ENCODE data around the gene ADCY3.

DNA sequence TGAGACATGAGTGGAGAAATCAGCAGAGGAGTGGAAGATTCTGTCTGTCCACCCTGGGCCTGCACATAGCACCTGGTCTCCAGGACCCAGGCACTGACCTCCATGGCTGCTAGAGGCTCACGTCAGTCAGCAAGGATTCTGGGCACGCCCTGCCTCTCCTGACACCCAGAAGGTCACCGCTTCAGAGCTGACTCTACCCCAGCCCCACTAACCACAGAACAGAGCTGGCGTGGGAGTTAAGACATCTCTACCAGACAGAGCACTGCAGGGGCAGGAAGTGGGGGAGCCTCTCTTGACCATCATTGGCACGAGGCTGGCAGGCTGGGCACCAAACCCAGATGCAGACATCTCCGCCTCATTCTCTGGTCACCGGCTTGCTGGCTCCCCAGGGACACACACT, 3.0 kb downstream of the ADCY3 start:
- TF ChIP-seq, protein P1, sequence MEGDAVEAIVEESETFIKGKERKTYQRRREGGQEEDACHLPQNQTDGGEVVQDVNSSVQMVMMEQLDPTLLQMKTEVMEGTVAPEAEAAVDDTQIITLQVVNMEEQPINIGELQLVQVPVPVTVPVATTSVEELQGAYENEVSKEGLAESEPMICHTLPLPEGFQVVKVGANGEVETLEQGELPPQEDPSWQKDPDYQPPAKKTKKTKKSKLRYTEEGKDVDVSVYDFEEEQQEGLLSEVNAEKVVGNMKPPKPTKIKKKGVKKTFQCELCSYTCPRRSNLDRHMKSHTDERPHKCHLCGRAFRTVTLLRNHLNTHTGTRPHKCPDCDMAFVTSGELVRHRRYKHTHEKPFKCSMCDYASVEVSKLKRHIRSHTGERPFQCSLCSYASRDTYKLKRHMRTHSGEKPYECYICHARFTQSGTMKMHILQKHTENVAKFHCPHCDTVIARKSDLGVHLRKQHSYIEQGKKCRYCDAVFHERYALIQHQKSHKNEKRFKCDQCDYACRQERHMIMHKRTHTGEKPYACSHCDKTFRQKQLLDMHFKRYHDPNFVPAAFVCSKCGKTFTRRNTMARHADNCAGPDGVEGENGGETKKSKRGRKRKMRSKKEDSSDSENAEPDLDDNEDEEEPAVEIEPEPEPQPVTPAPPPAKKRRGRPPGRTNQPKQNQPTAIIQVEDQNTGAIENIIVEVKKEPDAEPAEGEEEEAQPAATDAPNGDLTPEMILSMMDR (conservative IDR thresholded peaks at IDR 0.05; ENCODE audit: low read length): no peak
- TF ChIP-seq EZH2phosphoT487 (IDR thresholded peaks at IDR 0.05; ENCODE audit: borderline replicate concordance): no peak

Measured in Loucy (cell line).